GM18873 (cell line): Measurements from ENCODE around the gene GSTO2.
A peak's percentile ranks its signal among the peaks of the same experiment; 100 is the strongest.

ENCODE experiments used
- ATAC-seq: cut with Tn5 transposase; IDR thresholded peaks from one replicate; pipeline ENCODE4 v1.9.1; 2021; ENCODE audit warnings: mild to moderate bottlenecking, moderate library complexity, moderate number of reproducible peaks; ENCODE audit not compliant: unreplicated experiment, low FRiP score

The GSTO2 gene

GRCh38 chr10:104277785-104278184 lies 8.8 kb downstream of the GSTO2 start:
- no peak for ATAC-seq

- no peak for ATAC-seq
These were observed 10.7 kb downstream of the GSTO2 start for GRCh38 chr10:104279550-104280259.

- ATAC-seq = no peak
These were observed 12.7 kb downstream of the GSTO2 start for GRCh38 chr10:104281694-104282093.

GRCh38 chr10:104284846-104285245 lies 15.9 kb downstream of the GSTO2 start:
- no peak for ATAC-seq

GRCh38 chr10:104286939-104287338 lies 18.0 kb downstream of the GSTO2 start:
- no peak for ATAC-seq

- no peak for ATAC-seq
These were observed 19.4 kb downstream of the GSTO2 start for GRCh38 chr10:104288355-104288754.

GRCh38 chr10:104291439-104291951 lies 22.5 kb downstream of the GSTO2 start:
- peak; percentile 94 for ATAC-seq

- no peak for ATAC-seq
These were observed 24.0 kb downstream of the GSTO2 start for GRCh38 chr10:104293011-104293410.

GRCh38 chr10:104293781-104294321 lies 24.9 kb downstream of the GSTO2 start:
- no peak for ATAC-seq

- no peak for ATAC-seq
These were observed 27.9 kb downstream of the GSTO2 start for GRCh38 chr10:104296687-104297436.

- no peak for ATAC-seq
These were observed 29.0 kb downstream of the GSTO2 start for GRCh38 chr10:104297697-104298660.

- no peak for ATAC-seq
These were observed 30.3 kb downstream of the GSTO2 start for GRCh38 chr10:104299031-104299904.

- ATAC-seq = no peak
These were observed 31.2 kb downstream of the GSTO2 start for GRCh38 chr10:104300002-104300735.

- no peak for ATAC-seq
These were observed 31.8 kb downstream of the GSTO2 start for GRCh38 chr10:104300736-104301292.

GRCh38 chr10:104301907-104302690 lies 33.1 kb downstream of the GSTO2 start:
- no peak for ATAC-seq

GRCh38 chr10:104303594-104304355 lies 34.8 kb downstream of the GSTO2 start:
- ATAC-seq = no peak

- ATAC-seq = no peak
These were observed 35.4 kb downstream of the GSTO2 start for GRCh38 chr10:104304356-104304745.
